Upper lobe of right lung (tissue), 1 donor: ENCODE measurements around the gene ZNF586. TPM values are rescaled to one million over a fixed set of nuclear protein-coding genes. Genes with fewer than 3 reads are reported as not detected.
"Not testable (repeated sequence)": the region's sequence is repeated elsewhere in the genome, so short reads cannot be mapped to it uniquely, and the experiment has no call there.

ENCODE experiments used
- ATAC-seq: fragments of 200-7000 bp; cut with Tn5 transposase; one replicate; pipeline ENCODE4 v1.9.1; 2020; ENCODE audit warnings: mild to moderate bottlenecking, moderate library complexity
- DNase-seq: peaks from one replicate; pipeline ENCODE4 v3.0.0-alpha.2; 2020
- H3K27ac ChIP-seq: fragments of 200-600 bp; one replicate; pipeline ENCODE4 v1.8.0; 2022
- H3K27me3 ChIP-seq: fragments of 200-600 bp; one replicate; pipeline ENCODE4 v1.8.0; 2022; ENCODE audit warnings: mild to moderate bottlenecking
- H3K36me3 ChIP-seq: fragments of 200-600 bp; one replicate; pipeline ENCODE4 v1.8.0; 2022
- H3K4me1 ChIP-seq: fragments of 200-600 bp; one replicate; pipeline ENCODE4 v1.8.0; 2022
- H3K4me3 ChIP-seq: fragments of 200-600 bp; one replicate; pipeline ENCODE4 v1.8.0; 2022; ENCODE audit warnings: mild to moderate bottlenecking
- H3K9me3 ChIP-seq: fragments of 200-600 bp; one replicate; pipeline ENCODE4 v1.8.0; 2022
- intact Hi-C: fragments of 100-400 bp; cut with DNase I; formaldehyde crosslinking; loops from one replicate; pipeline ENCODE4 v1.11.0; 2022
- long read RNA-seq: library from polyadenylated mRNA; unstranded; transcript quantifications from one replicate; pipeline ENCODE4 v2.0.0, GENCODE V29; 2021
- total RNA-seq: library from RNA; stranded (reverse); fragmentation: NEBNext Ultra II Directional; extraction: Animal tissue kit (Norgen Biotek cat#: 25700); gene quantifications from one replicate; pipeline ENCODE4 v1.2.1, GENCODE V29; 2021
- TF ChIP-seq, protein P1 (sequence below): fragments of 200-600 bp; IDR thresholded peaks from one replicate; pipeline ENCODE4 v1.8.0; 2022; ENCODE audit warnings: antibody characterized with exemption
- donor health status: DM: no; HTN: yes; CAD: no; lungs with severe emphysema.

ZNF586 gene
- 18.5 TPM for total RNA-seq
- long read RNA-seq, partial matches to known transcripts, result 0 of 12 reads
- long read RNA-seq, other reads (novel, unspliced or antisense), result 11 of 12 reads

DNA sequence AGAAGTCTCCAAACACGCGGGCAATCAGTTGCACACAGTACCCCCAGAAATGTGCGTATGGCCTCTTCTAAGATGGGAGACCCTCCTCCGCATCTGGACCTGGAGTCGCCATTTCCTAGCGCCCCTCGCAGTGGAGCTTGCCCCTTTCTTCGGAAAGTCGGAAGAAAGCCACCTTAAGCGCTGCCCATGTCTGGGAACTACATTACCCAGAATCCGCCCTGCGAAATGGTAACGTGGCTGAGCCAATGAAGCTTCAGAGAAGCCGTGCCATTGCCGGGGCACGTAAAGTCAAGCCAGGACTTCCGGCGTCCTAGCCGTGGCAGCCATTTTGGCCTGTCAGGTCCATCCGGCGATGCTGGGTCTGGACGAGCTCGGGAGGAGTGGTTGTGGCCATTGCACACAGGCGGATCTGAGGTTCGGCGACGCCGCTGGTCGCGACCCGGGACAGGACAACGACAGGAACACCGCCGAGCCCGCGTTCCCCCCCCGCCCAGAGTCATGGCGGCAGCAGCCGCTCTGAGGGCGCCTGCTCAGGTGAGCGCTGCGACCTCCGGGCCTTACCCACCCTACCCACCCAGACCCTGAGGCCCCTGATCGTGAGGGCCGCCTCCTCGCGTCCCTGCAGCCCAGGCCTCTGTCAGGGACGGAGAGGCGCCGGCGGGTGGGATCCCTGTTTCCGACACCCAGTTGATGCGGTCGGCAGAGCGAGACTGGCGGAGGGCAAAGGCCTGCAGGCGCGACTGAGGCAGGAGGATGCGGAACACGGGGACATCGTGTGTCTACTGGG is at the start of gene ZNF586:
ZNF586 (plus strand) TSS at position 332 of the 787 bp plus-strand sequence; CDS start at position 499, 167 bp downstream.
- H3K4me1 ChIP-seq, result peaks cover 16% of the 10 kb centered on the region
- H3K4me3 ChIP-seq, result peak within 1 kb of the TSS; percentile 99
- H3K27me3 ChIP-seq, result no peaks in the 10 kb centered on the region
- no peaks in the 10 kb centered on the region for H3K9me3 ChIP-seq
- intact Hi-C loops, result no loop called here
- peak; percentile 100 for ATAC-seq
- no peaks in the 10 kb centered on the region for H3K36me3 ChIP-seq
- TF ChIP-seq, protein P1, sequence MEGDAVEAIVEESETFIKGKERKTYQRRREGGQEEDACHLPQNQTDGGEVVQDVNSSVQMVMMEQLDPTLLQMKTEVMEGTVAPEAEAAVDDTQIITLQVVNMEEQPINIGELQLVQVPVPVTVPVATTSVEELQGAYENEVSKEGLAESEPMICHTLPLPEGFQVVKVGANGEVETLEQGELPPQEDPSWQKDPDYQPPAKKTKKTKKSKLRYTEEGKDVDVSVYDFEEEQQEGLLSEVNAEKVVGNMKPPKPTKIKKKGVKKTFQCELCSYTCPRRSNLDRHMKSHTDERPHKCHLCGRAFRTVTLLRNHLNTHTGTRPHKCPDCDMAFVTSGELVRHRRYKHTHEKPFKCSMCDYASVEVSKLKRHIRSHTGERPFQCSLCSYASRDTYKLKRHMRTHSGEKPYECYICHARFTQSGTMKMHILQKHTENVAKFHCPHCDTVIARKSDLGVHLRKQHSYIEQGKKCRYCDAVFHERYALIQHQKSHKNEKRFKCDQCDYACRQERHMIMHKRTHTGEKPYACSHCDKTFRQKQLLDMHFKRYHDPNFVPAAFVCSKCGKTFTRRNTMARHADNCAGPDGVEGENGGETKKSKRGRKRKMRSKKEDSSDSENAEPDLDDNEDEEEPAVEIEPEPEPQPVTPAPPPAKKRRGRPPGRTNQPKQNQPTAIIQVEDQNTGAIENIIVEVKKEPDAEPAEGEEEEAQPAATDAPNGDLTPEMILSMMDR, result no peak
- DNase-seq, result peak; percentile 94
- H3K27ac ChIP-seq, result peak within 1 kb of the TSS; percentile 80

DNA sequence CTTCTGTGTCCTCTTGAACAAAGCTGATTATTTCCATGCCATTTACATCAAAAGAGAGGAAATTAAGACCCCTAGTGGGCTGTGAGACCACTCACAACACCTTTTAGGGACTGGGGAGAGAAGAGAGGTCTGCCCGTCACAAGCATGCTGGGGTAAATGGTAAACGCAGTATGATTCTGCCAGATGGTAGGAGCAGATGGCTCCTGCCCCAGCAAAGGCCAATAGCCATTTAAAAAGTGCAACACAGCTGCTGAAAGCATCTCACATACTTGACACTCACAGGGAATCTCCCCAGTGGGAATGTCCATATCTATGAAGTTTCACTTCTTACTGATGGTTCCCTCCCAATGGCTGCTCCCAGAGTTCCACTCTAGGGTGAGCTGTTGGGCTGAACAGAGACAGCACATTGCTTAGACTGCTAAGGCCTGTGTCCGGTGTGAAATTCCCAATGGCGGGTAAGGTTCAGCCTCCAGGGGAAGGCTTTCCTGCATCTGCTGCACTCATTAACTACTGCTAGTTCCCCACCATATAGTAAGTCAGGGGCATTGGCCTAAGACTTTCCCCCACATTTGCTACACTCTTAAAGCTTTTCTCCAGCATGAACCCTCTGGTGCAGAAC is 49.5 kb upstream of the ZNF586 start:
- Histone ChIP-seq H3K27me3 (no peaks in the 10 kb centered on the region), H3K36me3 (peaks cover 33% of the 10 kb centered on the region), H3K4me1 (no peaks in the 10 kb centered on the region), H3K27ac (no peak overlapping the region), H3K9me3 (peaks cover 53% of the 10 kb centered on the region), H3K4me3 (no peak overlapping the region)
- intact Hi-C loops, result no loop called here
- TF ChIP-seq, protein P1, result no peak
- DNase-seq (no peak), ATAC-seq (no peak)

DNA sequence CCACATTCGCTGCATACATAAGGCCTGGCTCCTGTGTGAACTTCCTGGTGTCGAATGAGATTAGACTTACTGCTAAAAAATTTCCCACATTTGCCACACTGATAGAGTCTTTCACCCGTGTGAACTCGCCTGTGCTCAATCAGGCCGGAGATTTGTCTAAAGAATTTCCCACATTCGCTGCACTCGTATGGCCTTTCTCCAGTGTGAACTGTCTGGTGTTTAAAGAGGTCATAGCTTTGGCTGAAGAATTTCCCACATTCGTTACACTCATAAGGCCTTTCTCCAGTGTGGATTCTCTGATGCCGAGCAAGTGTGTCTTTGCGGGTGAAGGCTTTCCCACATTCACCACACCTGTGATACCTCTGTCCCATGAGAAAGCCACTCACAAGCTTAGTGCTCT is 48.6 kb upstream of the ZNF586 start:
- Histone ChIP-seq H3K27ac (no peak overlapping the region), H3K4me3 (no peak overlapping the region), H3K36me3 (peaks cover 33% of the 10 kb centered on the region), H3K27me3 (no peaks in the 10 kb centered on the region), H3K9me3 (peaks cover 53% of the 10 kb centered on the region), H3K4me1 (no peaks in the 10 kb centered on the region)
- intact Hi-C loops, result no loop called here
- ATAC-seq (no peak), DNase-seq (no peak)
- TF ChIP-seq, protein P1, result no peak

DNA sequence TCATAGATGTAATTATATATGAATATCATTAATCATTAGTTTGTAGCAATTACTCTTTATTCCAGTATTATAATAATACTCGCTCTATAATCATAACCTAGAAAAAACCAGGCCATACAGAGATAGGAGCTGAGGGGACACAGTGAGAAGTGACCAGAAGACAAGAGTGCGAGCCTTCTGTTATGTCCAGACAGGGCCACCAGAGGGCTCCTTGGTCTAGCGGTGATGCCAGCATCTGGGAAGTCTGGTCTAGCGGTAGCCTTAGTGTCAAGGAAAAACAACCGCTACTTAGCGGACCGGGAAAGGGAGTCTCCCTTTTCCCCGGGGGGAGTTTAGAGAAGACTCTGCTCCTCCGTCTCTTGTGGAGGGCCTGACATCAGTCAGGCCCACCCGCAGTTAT is 31.2 kb upstream of the ZNF586 start:
- TF ChIP-seq, protein P1, result peak; percentile 71
- intact Hi-C loops, H3K27ac ChIP-seq, DNase-seq, H3K4me3 ChIP-seq, H3K36me3 ChIP-seq, H3K9me3 ChIP-seq, H3K27me3 ChIP-seq, H3K4me1 ChIP-seq: not testable (repeated sequence)
- ATAC-seq, result peak; percentile 81

DNA sequence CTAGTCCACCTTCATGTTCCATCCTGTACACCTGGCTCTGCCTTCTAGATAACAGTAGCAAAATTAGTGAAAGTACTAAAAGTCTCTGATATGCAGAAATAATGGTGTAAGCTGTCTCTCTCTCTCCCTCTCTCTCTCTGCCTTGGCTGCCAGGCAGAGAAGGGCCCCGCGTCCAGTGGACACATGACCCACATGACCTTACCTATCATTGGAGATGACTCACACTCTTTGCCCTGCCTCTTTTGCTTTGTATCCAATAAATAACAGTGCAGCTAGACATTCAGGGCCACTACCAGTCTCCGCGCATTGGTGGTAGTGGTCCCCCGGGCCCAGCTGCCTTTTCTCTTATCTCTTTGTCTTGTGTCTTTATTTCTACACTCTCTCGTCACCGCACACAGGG is 30.7 kb upstream of the ZNF586 start:
- H3K27me3 ChIP-seq, H3K4me3 ChIP-seq, DNase-seq, intact Hi-C loops, H3K9me3 ChIP-seq, ATAC-seq, H3K36me3 ChIP-seq, H3K4me1 ChIP-seq, H3K27ac ChIP-seq: not testable (repeated sequence)
